Stimulated activated CD8-positive, alpha-beta memory T cell treated with anti-CD3 and anti-CD28 coated beads, Interleukin-7, amount 100 ng/mL, for 24 hours (primary cell): ENCODE data around the gene OR5K2.

Experiments used
- DNase-seq: peaks from one replicate; pipeline ENCODE4 v3.0.0-alpha.2; 2020; ENCODE audit warnings: low read depth

OR5K2 gene

DNA sequence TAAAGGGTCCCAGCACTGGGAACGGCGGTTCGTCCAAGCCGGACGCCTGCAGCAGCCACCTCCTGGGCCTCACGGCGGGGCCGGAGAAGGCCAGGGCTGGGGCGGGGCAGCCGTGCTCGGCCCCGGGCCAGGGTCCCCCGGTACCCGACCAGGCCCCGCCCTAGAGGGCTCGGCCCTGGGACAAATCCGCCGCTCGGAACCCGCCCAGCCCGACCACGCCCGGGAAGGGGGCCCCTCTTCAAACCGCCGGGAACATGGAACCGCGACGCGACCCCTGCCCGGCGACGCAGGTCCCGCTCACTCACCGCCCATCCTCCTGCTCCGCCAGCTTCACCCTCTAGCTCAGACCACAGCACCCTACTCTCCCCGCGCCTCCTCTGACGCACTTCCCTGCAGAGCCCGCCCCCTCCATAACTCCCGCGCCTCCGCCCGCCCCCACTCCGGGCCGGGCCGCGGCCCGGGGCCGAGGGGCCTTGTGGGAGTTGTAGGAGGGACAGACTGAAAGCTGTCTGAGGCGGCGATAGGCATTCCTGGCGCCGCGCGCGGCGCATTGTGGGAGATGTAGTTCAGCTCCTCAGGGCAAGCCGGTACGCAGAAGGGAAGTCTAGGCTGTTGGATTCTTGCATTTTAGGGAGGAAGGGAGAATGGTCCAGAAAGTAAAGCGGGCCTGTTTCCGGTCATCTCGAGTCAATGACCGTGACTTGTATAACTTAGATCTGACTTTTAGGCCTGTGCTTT lies 25.2 kb downstream of the OR5K2 start, which contains the start of gene CLDND1:
CLDND1 (minus strand) TSS at position 359 of the 738 bp plus-strand sequence. CDS start 1,478 bp downstream, outside the sequence.
- DNase-seq, result peak; percentile 85

DNA sequence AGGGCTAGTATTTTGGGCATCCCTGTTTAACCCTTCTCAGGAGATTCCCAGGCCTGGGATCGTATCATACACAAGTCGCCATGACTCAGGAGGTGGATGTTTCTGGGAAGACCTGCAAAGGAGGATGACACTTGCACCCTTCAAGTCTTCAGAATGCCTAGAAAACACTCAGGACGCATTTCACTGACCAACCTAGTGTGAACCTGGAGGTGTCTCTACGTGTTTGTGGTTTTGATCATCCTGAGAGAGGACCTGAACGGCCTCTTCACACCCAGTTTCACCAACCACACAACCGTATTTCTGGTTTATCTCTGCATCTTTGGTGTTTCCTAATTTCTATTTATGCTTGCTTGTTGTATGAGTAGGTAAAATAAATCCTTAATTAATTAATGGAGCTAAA lies 28.0 kb downstream of the OR5K2 start:
- DNase-seq, result no peak

DNA sequence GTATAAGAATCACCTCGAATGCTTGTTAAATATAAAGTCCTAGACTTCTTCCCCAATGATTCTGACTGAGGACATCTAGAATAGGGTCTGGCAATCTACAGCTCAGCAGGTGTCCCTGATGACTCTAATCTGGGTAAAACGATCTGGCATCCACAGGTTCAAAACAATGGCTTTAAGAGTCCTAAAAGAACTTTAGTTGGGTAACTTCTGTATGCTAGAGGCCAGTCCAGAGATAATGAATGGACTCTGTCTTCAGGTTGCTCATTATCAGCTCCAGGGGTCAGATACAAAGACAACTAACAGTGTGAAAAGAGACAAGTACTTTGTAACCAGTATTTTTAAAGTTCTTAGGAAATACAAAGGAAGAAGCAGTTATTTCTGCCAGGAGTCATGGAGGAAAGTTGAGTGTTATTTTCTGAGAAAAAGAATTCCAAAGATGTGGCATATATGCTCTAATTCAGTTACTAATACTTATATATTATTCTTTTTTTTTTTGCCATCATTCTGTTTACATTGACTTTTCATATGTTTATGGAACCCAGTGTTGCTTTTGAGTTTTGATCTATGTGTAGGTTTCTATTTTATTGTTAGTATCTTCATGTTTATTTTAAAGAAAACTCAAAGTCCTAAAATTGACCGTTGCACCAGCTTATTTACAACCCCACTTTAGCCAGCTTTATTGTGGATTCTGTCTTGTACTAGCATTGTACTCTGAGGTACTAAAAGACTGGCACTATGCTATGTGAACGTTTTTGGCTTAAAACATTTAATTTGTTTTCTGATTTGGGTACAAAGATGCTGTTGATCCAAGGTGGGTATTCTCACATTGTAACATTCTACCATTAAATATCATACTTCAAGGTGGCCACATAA lies 31.2 kb downstream of the OR5K2 start:
- no peak for DNase-seq

DNA sequence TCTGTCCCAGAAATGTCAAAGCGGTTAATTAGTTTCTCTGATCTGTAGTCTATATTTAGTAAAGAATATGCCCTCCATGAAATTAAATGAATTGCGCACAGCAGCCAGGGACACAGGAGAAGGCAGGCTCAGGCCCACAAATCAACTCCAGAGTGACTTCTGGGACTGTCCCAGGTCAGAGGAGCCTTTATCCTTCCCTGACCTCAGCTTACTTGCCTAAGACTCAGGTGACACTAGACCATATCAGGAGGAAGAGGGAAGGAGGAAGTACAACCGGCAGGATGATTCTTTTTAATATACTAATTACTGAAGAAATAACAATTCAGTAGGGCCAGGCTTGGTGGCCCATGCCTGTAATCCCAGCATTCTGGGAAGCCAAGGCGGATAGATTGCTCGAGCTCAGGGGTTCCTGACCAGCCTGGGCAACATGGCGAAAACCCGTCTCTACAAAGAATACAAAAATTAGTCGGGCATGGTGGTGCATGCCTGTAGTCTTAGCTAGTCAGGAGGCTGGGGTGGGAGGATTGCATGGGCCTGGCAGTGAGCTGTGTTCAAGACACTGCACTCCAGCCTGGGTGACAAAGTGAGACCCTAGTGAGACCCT lies 32.5 kb downstream of the OR5K2 start:
- DNase-seq, result no peak

DNA sequence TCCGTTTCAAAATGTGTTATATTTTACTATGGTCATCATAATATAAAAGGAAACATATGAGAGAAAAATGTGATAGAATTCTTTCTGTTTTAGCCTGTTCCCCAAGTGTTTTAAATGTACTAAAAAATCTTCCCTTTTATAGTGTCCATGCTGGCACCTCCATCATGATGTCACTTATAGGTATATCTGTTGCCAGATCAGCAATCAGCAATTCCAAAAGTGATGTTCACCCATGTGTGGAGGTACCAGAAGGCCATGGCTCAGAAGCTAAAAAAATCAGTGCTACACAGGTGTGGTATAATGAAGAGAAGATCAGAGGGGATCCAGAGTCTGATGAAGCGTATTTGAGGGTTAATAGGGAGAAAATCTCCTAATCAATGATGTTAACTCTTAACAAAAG lies 33.2 kb downstream of the OR5K2 start:
- no peak for DNase-seq

DNA sequence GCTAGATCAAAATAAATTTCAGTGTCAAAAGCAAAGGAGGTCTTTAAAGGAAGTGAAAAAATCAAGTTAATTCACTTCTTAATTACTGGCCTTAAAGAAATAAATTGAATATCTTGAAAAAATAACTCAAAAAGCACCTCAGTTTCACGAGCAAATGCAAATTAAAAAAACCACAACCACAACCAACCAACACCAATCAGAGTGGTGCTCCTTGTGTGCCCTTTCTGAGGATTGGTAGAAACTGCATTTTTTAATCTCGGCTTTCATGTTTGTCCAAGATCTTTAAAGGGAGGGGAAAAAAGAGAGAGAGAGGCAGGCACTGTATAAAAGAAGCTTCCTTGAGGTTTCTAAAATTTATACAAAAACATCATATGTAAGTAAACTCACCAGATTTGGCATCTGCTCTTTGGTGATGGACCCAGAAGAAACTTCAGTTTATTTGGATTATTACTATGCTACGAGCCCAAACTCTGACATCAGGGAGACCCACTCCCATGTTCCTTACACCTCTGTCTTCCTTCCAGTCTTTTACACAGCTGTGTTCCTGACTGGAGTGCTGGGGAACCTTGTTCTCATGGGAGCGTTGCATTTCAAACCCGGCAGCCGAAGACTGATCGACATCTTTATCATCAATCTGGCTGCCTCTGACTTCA lies 34.3 kb downstream of the OR5K2 start, which contains the start of gene GPR15:
GPR15 (plus strand) TSS at position 357 of the 653 bp plus-strand sequence; CDS start at position 413, 56 bp downstream.
- no peak for DNase-seq

DNA sequence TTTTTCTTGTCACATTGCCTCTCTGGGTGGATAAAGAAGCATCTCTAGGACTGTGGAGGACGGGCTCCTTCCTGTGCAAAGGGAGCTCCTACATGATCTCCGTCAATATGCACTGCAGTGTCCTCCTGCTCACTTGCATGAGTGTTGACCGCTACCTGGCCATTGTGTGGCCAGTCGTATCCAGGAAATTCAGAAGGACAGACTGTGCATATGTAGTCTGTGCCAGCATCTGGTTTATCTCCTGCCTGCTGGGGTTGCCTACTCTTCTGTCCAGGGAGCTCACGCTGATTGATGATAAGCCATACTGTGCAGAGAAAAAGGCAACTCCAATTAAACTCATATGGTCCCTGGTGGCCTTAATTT lies 34.8 kb downstream of the OR5K2 start:
- no peak for DNase-seq

DNA sequence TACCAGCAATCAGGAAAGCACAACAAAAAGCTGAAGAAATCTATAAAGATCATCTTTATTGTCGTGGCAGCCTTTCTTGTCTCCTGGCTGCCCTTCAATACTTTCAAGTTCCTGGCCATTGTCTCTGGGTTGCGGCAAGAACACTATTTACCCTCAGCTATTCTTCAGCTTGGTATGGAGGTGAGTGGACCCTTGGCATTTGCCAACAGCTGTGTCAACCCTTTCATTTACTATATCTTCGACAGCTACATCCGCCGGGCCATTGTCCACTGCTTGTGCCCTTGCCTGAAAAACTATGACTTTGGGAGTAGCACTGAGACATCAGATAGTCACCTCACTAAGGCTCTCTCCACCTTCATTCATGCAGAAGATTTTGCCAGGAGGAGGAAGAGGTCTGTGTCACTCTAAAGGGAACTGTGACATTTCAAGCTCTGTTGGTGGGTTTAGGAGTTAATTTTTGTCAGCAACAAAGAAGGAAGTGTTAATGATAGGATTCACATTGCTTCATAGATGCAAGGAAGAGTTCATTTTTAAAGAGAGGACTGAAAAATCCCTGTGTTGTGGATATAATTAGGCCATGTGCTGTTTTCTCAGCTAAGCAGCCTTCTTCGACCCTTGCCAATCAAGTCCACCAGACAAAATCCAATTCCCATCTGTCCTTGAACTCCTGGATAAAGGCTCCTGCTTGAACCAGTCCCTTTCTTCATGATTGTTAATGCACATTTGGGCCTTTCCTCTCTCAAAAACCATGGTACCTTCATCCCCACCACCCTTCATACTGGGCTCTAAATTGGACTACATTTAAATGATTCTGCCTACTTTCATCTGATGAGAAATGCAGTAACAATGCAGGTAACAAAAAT lies 35.5 kb downstream of the OR5K2 start:
- no peak for DNase-seq

DNA sequence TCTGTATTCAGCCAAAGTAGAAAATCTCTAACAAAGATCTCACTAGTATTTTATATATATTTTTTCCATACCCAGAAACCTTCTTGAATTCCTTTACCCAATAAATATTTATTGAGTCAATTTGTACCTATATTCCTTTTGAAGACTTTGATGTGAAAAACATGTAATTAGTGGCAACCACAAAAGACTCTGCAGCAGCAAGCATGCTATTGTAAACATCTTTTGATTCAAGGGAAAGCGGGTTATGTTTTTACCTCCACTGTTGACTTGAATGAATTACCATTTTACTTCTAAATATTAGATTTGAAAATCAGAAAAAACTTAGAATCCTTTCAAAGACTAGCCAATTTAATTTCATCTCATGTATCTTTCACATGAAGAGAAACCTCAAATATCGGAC lies 36.7 kb downstream of the OR5K2 start:
- no peak for DNase-seq

DNA sequence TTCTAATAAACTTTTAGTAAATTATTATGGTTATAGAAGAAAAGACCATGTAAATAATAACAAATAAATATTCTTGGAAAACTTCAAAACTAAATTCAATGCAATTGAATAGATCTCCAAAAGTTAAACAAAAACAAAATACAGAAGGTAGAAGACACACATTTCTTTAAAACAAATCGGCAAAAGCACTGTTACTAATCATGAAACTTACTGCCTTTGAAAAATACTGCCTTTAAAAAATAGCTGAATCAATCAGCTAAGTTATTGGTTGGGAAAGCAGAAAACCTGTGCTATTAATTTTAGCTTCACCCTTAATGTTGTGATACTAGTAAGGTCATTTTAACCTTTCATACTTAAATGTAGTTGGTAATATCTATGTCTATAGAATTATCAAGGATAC lies 37.3 kb downstream of the OR5K2 start:
- DNase-seq, result no peak

DNA sequence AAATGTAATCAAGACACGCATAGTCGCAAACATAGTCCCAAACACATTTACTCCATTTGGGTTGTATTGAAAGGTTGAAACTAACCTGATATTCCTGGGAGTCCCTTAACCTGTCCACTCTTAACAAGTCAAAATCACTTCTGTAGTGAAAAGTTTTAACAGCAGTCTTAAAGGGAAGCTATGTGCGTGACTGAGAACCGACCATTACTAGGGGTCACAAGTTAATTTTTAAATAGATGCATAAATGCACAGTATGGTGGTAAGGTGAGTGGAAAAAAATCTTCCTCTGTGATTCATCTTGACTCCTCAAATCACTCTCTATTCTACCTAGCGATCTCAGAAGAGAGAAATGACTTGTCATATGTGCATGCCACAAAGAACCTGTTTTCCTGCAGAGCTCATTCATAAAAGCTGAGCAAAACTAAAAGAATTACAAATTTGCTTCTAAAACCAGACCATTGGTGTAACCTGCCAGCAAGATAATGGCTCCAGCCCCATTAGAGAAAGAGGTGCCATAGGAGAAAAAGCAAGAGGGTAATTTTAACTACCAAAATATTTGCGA lies 39.1 kb downstream of the OR5K2 start:
- DNase-seq, result no peak

DNA sequence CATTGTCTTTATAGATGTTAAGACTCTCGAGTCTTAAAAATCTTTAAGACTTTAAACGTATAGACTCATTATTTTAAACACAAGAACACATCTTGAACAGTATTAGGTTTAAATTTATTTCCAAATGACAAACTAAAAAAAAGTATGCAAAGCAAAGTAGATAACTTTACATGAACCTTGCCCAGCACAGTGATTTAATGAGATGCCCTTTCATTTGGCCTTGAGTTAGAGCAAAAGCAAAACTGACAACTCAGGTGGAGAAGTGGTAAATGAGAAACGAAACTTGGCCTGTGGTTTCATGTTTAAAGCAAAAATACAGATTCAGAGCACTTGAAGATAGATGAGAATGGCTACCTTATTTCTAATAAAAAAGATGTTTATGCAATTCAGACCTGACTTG lies 42.9 kb downstream of the OR5K2 start:
- DNase-seq, result no peak

DNA sequence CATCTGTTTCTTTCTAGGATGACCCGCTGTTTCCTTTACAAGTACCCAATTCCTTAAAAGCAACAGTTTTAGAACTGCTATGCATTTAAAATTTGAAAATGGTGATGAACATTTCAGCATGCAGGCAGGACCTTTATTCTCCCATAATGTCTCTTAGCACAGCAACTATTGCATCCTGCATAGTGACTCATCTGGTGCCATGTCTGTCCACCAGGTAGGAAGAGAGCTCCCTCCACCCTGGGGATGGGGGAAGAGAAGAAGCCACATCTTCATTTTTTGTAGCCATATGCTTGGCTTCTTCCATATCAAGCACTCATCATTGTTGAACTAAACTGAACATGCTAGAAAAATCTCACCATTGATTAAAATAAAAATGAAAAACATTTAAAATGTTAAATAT lies 44.2 kb downstream of the OR5K2 start:
- no peak for DNase-seq

DNA sequence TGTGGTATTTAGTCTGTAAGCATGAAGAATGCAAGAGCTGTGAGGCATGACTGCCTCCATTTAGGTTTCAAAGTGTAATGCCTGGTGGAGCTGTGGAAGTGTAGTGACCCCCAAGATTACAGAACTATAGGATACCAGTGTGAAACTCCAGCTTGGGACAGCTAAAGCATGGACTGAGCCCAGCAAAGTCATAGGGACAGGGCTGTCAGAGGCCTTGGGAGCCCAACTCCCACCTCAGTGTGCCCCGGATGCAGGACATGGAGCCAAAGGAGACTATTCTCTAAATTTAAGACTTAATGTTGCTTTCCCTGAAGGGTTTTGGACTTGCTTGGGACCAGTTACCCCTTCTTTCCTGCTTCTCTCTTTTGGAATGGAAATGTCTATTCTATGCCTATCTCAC lies 45.1 kb downstream of the OR5K2 start:
- no peak for DNase-seq

DNA sequence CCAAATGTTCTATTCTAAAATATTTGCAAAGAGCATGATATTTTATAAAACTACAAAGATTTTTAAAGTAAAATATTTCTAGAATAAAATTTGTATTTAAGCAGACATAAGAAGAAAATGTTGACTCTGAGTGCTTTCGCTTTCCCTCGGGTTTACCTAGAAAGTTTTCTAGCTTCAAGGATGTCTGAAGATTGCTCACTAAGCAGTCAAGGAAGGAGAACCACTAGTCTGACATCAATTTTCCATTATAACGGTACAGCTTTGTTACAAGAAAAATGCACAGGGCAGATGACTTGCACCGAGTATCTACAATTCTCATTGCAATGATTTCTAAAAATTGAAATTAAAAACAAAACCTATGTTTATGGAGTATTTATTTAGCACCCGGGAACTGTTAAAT lies 48.5 kb downstream of the OR5K2 start:
- DNase-seq, result no peak
